HG03103 (cell line): ENCODE measurements around the gene BFSP2.
"Not testable (repeated sequence)": the region's sequence is repeated elsewhere in the genome, so short reads cannot be mapped to it uniquely, and the experiment has no call there.

Source experiments
- ATAC-seq: cut with Tn5 transposase; IDR thresholded peaks from one replicate; pipeline ENCODE4 v1.9.1; 2021; ENCODE audit warnings: low read depth; ENCODE audit not compliant: unreplicated experiment

BFSP2 gene

GRCh38 chr3:133452641-133453319, 52.9 kb downstream of the BFSP2 start:
- ATAC-seq, result no peak

- ATAC-seq, result no peak
Observed at GRCh38 chr3:133453383-133453782, 53.5 kb downstream of the BFSP2 start.

GRCh38 chr3:133455281-133455680, 55.4 kb downstream of the BFSP2 start:
- ATAC-seq, result no peak

DNA sequence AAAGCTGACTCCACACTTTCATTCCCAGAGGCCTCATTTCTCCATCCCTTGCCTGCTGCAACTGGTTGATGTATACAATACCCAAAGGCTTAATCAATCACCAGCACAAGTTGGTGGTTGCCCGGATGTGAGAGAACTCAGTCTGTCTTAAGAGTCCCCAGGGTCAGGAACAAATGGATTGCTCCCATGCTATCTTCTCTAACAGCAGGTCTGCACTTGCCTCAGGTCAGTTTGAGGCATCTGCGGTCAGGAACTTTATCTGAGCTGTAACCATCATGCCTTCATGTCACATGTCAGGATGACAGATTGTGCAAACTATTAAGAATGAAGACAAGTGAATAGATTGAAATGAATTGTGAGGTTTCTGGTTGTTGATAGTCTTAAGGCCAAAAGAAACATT, 56.1 kb downstream of the BFSP2 start:
- ATAC-seq, result no peak

DNA sequence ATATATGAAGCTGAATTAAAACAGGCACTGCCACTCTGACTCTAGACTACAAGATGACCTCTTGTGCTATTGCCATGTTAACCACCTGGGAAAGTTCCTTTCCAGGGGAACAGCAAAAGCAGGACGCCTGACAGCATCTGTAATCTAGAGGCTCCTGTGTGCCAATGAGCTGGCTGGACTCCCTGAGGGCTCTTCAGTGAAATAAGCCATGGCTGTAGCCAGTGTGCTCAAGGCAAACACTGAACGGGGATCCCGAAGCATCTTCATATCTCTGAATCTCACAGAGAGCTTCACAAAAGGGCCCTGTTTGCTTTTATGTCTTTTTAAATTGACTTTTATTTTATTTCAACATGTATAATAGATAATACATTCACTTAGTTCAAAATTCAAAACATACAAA, 57.2 kb downstream of the BFSP2 start:
- ATAC-seq, result no peak

DNA sequence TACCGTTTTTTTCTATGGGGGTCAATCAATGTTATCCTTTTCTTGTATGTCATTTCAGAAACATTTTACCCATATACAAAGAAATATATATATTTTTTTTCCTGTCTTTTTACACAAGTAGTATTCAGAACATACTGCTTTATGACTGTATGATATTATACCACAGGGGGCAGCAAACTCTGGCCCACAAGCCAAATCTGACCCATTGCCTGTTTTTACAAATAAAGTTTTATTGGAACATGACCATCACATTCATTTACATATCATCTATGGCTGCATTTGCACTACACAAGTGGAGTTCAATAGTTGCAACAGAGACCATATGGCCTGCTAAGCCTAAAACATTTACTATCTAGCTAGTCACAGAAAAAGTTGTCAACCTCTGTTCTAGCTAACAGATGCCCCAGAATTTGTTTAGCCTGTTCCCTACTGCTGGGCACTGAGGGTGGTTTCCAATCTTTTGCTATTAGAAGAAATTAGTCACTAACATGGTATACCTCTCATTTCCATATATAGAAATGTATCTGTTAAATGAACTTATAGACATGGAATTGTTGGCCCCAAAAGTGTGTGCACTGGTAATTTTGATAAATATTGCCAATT, 57.7 kb downstream of the BFSP2 start:
- no peak for ATAC-seq

DNA sequence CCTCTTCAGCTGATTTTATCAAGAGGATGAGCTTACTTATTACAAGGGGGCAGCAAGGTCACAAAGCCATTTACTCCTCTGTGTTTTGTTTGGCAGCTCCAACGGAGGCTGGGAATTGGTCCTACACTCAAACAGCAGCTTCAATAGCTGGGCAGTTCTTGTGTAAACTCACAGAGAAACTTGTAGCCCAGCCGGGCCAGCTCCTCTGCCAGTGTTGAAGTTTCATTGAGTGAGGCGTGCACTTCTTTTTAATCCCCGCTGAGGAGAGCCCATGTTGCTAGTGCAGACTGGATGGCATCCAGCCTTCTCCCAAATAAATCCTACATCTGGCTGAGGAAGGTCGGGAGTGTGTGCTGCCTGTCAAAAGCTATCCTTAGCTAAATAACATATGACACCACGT, 59.5 kb downstream of the BFSP2 start:
- no peak for ATAC-seq

GRCh38 chr3:133460809-133461208, 61.0 kb downstream of the BFSP2 start:
- ATAC-seq, result no peak

DNA sequence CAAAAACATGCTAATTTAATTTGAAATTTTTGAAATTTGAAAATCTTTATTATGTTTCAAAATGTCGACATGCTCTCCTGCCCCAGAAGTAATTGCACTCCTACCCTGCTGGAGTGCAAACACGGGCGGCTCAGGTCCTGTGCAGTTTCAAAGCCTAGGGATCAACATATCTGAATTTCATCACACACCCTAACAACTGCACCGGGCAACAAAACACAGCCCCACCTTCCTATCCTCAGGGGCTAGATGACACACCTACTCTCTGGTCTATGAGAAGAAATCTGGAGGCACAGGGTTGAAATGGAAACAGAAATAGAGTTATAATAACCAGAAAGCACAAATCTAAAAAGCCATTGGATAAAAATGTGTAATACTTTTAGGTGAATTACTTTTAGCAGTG, 61.4 kb downstream of the BFSP2 start:
- no peak for ATAC-seq

DNA sequence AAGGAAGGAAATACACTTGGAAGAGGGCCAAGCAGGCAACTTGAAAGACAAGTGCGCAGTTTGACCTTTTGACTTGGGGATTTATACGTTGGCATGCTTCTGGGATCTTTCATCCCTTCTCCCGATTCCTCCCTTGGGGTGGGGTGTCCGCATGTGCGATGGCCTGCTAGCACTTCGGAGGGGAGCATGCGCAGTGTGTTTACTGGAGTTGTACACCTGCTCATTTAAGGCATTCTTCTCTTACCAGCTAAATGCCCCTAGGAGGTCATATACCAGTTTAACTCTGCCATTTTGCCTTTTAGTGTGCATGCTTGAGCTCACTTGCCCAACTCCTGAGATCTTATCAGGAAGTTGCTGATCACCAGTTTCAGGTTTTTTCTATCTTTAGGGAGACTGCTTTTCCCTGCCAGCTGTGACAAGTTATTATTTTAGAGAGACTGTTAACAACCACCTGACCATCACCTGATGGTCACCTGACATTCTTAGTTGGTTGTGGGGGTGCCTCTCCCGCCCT, 63.5 kb downstream of the BFSP2 start:
- no peak for ATAC-seq

DNA sequence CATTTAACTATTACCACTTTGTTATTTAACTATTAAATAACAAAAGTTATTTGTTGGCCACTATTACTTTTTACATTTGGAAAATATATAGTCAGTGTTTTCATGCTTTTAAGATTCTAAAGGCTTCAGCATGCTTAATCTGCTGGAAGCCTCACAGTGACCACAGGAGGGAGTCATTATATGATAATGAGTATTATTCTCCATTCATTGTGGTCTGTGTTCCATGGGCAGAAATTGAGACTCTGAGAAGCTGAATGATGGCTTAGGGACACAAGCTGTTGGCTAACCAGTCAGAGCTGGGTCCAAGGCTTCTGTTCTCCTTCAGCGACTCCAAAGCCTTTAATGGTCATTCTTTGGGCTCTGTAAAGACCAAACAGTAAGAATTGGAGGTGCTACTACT, 64.7 kb downstream of the BFSP2 start:
- no peak for ATAC-seq

DNA sequence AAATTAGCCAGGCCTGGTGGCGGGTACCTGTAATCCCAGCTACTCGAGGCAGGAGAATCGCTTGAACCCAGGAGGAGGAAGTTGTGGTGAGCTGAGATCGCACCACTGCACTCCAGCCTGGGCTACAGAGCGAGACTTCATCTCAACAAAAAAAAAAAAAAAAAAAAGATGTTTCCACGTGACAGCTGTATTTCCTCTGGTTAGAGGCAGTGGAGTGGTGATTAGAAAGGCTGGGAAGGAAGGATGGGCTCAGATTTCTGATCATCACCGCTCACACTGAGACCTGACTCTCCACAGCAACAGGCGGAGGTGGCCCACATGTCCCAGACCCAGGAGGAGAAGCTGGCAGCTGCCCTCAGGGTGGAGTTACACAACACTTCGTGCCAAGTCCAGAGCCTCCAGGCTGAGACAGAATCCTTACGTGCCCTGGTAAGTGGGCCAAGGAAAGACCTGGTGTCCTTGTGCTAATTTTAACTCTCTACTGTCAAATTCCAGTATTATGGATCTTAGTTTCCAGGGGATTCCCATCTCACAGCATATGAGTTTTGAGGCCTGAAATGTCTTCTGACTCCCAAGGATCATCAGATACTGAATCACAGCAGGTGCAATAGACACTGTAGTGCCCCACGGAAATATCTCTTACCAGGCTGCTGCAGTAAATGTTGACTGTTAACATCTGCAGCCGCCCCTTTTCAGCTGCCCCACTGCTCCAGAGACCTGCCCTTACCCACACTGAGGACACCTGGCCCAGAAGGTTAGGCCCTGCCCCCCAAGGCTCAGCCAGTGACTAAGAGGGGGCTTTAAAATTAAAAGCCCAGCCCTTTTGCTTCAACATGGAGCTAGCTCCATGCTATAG, 66.9 kb downstream of the BFSP2 start:
- ATAC-seq, result no peak

DNA sequence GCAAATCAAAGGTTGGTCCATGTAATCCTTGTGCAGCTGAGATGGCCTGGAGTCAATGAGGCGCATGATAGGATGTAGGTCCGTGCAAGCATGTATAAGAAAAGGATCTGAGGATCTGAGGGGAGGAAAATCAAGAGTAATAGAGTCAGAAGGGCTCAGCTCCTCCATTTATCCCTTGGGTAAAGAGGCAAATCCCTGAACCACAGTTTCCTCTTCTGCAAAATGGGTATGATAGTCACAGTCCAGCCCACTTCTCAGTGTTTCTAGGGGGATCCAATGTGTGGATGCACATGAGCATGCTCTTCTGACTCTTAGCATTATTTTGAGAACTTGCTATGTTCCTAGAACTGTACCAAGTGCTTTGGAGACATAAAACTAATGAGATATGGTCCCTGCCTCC, 67.9 kb downstream of the BFSP2 start:
- ATAC-seq, result no peak

- no peak for ATAC-seq
Observed at GRCh38 chr3:133468251-133468721, 68.4 kb downstream of the BFSP2 start.

DNA sequence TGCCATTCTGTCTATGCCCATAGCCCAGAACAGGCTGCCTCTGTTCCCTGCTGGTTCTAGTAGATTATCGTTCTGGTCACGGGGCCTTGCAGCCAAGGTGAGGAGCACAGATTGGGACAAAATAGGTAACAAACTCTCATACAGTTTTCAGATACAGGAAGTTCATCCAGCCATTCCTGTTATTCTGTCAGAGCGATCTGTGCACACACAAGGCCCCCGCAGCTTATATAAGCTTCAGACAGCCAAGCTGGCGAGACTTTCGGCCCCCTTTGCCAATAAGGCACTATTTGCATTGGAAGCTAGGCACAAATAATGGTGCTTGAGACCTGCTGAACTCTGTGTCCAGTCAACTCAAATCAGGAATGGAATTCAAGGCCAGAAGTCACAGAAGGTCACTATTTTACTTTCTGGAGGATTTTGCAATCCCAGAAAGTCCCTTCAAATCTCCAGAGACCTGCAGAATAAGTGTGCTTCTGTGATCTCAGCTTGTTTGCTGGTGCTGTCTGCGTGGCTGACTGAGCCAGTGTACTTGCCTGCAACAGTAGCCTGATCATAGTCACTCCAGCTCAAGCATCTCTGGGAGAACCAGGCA, 69.4 kb downstream of the BFSP2 start:
- no peak for ATAC-seq

DNA sequence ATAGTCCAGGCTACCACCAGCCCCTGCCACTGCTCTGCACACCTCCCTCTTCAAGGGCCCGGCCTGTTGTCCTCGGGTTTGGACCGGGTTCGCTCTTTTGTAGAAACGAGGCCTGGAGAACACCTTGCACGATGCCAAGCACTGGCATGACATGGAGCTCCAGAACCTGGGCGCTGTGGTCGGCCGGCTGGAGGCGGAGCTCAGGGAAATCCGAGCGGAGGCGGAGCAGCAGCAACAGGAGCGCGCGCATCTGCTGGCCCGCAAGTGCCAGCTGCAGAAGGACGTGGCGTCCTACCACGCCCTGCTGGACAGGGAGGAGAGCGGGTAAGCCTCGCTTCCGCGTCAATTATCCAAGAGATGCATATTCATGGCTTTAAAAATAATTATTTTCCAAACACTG, 72.4 kb downstream of the BFSP2 start:
- ATAC-seq, result no peak

GRCh38 chr3:133472889-133473288, 73.0 kb downstream of the BFSP2 start:
- no peak for ATAC-seq

- not testable (repeated sequence) for ATAC-seq
Observed at GRCh38 chr3:133473472-133474191, 73.8 kb downstream of the BFSP2 start.

- ATAC-seq, result no peak
Observed at GRCh38 chr3:133474251-133474801, 74.5 kb downstream of the BFSP2 start.

GRCh38 chr3:133474817-133475216, 75.0 kb downstream of the BFSP2 start:
- ATAC-seq, result no peak
